GM18861 (cell line): Measurements from ENCODE around the gene HS6ST1.

Experiments used
- ATAC-seq: cut with Tn5 transposase; IDR thresholded peaks from one replicate; pipeline ENCODE4 v1.9.1; 2021; ENCODE audit not compliant: unreplicated experiment

HS6ST1 gene

DNA sequence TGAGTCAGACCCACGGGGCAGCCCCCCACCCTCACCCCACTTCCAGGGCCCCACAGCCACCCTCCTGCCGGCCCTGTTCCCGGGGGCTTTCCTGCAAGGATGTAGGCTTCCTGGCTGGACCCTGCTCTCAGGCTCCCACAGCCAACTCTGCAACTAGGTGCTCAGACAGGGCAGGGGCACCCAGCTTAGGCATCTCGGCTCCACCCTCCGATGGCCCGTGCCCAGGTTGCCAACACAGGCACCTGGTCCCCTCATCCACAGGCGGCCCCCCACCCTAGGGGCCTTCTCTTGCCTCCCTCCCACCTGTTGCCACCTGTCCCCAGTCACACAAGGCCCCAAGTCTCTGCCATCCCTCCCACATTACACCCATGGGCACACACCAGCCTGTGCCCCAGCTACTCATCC is 34.6 kb downstream of the HS6ST1 start:
- ATAC-seq, result no peak

DNA sequence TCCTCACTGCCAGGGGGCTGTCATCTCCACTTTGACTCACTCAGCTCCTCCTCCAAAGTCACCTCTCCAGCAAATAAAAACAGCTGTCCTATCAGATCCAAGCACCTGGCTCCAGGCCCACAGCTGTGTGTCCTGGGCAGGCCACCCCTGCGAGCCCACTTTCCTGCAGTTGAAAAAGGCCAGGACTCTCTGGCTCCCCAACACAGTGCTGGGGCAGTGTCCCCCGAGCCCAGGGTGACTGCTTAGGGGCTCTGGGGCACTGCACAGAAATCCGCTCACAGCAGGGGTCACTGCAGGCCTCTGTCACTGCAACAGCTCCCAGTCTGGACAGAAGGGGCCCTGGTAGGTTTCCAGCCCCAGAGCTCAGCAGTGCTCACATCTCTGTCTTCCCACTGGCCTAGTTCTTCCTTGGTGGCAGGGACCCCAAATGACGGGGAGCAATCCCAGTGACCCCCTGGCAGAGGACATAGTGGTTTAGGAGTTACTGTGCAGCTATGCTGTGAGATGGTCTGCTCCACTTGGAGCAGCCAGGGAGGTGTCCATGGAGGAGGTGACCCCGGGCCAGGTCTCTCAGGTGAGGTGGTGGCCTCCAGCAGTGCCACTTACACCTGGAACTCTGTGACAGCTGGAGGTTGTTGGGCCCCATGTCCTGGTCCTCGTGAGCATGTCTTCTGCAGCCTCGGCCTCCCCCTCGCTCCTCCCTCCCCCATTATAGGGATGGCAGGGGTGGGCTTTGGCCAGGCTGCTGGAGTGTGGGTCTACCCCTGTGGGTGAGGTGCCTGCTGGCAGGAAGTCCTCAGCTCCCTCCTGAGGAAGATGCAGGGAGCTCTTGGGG is 35.5 kb downstream of the HS6ST1 start:
- no peak for ATAC-seq

- no peak for ATAC-seq
Measured at GRCh38 chr2:128282246-128282975, 36.3 kb downstream of the HS6ST1 start.

- ATAC-seq, result no peak
Measured at GRCh38 chr2:128281852-128282245, 36.8 kb downstream of the HS6ST1 start.

GRCh38 chr2:128280901-128281321 is 37.8 kb downstream of the HS6ST1 start:
- ATAC-seq, result no peak

DNA sequence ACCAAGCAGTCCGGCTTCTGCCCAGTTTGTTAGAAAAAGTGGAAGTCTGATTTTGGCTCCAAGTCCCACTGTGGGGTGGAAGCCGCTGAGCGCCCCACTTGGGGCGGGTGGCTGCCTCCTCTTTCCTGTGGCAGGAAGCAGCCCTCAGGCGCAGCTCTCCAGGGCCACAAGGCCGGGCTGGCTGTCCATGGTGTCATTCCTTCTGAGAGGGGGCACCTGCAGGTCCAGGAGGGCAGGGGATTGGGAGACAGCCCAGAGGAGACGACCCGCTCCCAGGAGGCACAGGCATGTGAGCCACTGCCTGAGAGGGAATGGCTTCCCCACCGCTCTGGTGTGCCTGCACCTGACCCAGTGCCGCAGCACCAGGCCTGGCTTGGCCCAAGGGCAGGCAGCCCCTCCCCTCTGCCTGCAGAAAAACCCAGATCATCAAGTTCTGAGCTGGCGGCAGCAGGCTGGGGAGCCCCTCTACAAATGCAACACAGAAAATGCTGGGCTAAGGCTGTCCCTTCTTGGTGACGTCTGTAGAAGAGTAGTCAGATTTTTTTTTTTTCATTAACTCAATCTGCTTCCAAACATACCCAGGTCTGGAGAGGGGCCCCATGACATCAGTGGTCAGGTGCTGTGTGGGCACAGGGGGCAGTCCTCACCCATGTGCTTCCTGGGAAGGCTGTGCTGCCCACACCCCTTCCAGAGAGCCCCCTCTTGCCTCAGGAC is 38.4 kb downstream of the HS6ST1 start:
- ATAC-seq, result no peak

DNA sequence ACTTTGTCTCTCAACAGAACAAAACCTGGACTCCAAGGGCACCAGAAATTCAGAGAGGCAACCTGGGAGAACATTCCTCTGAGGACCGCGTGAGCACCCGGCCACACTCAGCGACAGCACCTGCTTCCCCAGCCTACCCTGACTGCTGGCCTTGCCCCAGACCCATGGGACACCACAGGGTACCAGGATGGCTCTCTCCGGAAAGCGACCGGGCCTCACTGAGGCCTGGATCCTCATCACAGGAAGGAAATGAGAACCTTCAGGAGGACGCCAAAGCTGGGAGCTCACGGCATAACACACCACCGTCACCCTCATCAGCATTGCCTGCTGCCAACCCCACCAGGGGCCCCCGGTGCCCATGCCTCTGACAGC is 38.9 kb downstream of the HS6ST1 start:
- no peak for ATAC-seq

DNA sequence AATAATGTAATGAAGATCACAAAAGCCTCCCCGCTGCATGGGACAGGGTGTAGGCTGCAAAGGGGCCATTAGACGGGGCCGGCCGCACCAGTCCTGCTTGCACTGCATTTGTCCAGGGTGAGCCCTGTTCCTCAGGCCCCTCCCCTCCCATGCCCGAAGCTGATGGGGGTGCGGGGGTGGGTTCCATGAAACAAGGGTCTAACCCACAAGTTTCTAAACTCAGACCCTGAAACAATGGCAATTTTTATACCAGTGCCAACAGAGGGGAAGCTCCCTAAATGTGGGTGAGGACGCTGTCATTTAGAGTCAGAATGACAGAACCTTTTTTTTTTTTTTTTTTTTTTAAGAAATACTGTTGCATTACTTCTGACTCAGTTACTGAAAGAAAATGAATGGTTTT is 39.7 kb downstream of the HS6ST1 start:
- ATAC-seq, result no peak

DNA sequence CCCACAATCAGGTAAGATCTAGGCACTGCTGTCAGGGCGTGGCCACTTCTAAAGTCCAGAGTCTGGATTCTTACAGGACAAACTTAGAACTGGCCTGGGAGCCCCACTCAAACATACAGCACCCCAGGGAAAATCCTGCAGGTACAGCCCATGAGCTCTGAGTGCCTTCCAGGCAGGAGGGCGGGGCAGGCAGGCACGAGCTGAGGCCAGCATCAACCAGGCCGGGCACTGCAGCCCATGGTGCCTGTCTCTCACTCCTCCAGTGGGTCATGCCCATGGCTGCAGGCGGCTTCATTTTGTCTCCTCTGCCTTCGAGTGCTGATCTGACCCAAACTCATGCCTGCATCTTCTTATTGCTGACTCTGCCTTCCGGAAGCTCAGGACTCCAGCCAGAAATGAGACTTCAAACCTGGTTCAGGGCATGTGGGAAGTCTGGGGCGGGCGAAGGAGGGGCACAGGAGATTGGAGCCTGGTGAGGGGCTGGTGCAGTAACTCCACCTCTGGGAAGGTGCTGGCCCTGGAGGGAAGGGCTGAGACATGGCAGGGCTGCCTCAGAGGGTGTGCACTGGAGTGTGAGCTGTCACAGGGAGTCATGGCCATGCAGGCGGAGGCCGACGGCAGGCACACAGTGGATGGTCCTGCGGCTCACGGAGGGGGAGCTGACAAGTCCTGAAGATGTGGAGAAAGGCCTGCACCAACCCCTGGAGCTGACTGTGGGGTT is 40.5 kb downstream of the HS6ST1 start:
- ATAC-seq, result no peak

DNA sequence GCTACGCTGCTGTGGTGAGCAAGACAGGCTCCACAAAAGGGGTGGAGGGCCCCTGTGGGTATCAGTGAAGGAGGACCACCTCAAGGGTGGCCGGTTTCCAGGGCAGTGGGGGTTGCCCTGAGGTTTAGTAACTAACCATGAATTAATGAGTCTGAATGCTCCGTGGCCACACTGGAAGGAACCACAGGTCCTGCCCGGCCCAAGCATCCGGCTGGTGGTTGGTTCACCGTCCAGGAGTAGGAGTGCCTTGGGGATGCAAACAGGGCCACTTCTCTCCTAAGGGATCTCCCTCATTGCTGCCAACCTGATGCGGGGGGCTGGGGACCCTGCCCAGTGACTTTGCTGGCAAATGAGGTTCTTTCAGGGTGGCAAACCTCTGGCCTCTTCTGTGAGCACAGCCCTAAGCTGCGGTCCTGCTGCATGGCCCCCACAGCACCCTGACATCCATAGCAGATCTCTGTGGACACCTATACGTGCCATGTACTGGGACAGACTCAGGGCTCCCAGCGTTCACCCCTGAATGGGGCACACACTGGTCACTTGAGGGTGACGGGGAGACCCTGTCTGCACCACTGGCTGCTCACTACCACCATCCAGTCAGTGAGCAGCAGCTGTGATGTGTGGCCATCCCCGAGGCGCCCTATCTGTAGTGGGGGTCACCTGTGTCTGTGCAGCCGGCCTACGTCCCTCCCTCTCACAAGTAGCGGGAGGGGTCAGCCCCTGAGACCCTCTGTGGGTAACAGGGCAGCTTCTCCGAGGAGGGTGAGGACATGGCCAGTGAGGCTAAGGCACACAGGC is 41.6 kb downstream of the HS6ST1 start:
- no peak for ATAC-seq

DNA sequence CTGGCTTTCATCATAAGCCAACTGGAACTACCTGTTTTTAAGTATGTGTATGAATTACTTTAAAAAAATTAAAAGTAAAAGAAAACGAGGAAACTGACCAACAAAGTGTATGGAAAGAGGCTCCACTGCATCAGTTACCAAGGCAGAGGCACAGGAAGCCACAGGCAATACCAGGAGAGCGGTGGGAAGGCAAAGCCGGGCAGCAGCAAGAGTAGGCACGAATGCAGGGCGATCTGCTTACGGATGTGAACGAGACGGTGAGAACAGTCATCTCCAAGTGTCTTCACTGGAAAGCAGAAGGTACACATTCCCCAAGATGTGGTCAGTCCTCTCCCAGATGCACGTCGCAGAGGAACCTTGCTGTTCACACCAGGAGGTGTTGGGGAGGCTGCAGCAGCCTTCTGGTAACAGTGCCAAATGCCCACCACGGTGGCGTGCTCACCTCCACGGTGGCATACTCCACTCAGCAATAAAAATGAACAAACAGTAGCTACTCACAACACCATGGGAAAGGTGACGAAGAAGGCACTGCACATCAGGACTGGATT is 43.1 kb downstream of the HS6ST1 start:
- ATAC-seq, result no peak

DNA sequence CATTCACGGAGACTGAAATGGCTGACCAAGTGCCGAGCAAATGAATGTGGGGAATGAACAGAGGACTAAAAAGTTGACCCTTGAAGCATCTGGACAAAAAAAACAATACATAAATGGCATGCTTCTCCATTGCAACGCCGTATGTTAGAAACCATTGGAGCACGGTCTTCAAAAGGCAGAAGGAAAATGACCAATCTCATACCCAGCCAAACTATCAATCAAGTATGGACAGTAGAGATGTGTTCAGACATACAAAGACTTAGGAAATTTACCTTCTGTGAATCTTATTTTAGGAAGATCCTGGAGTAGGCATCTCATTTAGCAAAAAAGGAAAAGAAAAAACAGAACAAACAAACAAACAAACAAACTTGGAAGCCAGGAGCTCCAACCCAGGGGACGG is 44.5 kb downstream of the HS6ST1 start:
- no peak for ATAC-seq

DNA sequence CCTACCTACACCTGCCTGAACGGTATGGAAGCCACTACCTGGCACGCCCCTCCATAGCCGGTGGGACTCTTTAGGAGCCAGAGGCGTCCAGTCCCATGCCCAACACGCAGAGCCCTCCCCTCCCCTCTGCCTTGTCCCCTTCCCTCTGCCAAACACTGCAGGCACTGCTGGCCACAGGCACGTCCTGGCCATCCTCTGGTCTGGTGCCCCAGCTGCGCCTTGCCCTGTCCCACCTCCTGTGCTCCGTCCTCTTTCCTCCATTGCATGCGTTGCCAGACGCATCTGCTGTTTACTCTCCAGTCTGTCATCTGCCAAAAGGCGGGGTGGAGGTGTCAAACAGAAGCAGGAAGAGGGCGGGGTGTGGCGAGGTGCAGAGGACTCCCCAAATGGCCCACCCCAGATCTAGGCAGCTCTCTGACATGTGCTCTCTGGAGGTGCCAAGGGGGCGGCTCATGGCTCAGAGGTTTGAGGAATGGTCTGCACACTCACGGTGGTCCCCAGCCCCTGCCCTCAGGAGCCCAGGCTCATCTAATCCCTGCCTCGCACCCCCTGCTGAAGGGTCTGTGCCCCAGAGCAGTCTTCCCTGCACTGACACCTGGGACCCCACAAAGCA is 45.1 kb downstream of the HS6ST1 start:
- no peak for ATAC-seq

- ATAC-seq, result no peak
Measured at GRCh38 chr2:128272601-128273468, 45.8 kb downstream of the HS6ST1 start.

DNA sequence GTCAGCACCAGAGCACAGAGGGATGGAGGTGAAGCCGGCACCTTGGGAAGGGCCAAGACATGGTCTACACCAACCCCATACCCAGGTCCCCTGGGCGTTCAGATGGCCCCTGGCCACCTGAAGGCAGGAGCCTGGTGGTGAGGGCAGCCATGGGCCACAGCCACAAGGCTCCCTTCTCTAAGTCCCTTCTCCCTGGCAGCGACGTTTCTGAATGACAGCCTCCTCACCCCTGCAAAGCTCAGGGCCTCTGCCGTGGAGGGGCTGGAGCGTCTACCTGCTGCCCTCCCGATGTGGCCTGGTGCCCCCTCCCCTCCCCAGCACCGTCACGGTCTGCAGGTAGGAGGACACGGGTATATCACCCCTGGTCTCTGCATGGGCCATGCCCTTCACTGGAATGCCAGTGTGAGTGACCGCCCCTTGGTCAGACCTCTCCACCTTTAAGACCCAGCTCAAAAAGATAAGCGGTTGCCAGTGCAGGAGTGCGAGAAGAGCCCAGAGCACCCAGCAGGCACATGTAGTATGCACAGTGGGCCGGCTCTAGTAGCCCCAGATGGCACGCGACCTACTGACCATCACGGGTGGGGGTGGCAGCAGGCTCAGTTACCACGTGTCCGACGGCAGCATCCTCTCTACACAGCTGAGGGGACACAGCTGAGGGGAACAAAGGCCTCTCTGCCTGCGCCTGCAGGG is 46.6 kb downstream of the HS6ST1 start:
- no peak for ATAC-seq

DNA sequence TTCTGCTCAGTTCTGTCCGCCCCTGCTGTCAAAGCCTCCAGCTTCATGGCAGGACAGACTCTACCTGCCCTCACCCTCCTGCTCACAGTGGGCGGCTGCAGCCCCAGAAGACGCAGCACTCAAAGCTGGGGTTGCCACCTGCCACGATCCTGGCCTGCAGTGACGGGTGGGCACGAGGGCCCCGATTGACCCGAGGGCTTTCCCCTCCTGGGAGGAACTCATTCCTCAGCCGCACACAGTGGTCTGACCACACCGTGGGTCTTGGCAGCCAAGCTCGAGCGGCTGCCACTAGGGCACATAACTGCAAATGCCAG is 47.1 kb downstream of the HS6ST1 start:
- ATAC-seq, result no peak

- ATAC-seq, result no peak
Measured at GRCh38 chr2:128270672-128271596, 47.7 kb downstream of the HS6ST1 start.
